BLaER1 (cell line): ENCODE results near the gene ADGRG6.
"Not testable (repeated sequence)": the region's sequence is repeated elsewhere in the genome, so short reads cannot be mapped to it uniquely, and the experiment has no call there.

Source experiments
- H3K27ac ChIP-seq: shearing (Covaris generic); formaldehyde crosslinking; 2 replicates; pipeline ENCODE4 v1.8.1; 2022
- H3K27me3 ChIP-seq: shearing (Covaris generic); formaldehyde crosslinking; 2 replicates; pipeline ENCODE4 v1.8.1; 2022
- H3K36me3 ChIP-seq: shearing (Covaris generic); formaldehyde crosslinking; 2 replicates; pipeline ENCODE4 v1.8.1; 2022
- H3K4me1 ChIP-seq: shearing (Covaris generic); formaldehyde crosslinking; 2 replicates; pipeline ENCODE4 v1.8.1; 2022
- H3K4me2 ChIP-seq: shearing (Covaris generic); formaldehyde crosslinking; 2 replicates; pipeline ENCODE4 v1.8.1; 2022
- H3K4me3 ChIP-seq: shearing (Covaris generic); formaldehyde crosslinking; 2 replicates; pipeline ENCODE4 v1.8.1; 2022
- H3K9ac ChIP-seq: shearing (Covaris generic); formaldehyde crosslinking; 2 replicates; pipeline ENCODE4 v1.8.1; 2022
- H3K9me3 ChIP-seq: shearing (Covaris generic); formaldehyde crosslinking; 2 replicates; pipeline ENCODE4 v1.8.1; 2022
- H4K20me1 ChIP-seq: shearing (Covaris generic); formaldehyde crosslinking; 2 replicates; pipeline ENCODE4 v1.8.1; 2022
- Cebpa-rat ChIP-seq: shearing (Covaris generic); IDR thresholded peaks from 2 replicates; pipeline ENCODE4 v1.8.1; 2022

ADGRG6 gene

GRCh38 chr6:142448091-142448729 lies 146.4 kb downstream of the ADGRG6 start:
- H3K9ac ChIP-seq, result no peak overlapping the region
- H3K4me1 ChIP-seq, result no peaks in the 10 kb centered on the region
- no peak for TF ChIP-seq Cebpa-rat
- H3K27me3 ChIP-seq, result no peaks in the 10 kb centered on the region
- H3K9me3 ChIP-seq, result 0 out of 2 replicates have a peak, but pooled peaks cover 4% of the 10 kb centered on the region
- no peak overlapping the region for H3K27ac ChIP-seq
- no peak overlapping the region for H3K4me3 ChIP-seq
- H4K20me1 ChIP-seq, result no peaks in the 10 kb centered on the region
- no peak overlapping the region for H3K4me2 ChIP-seq
- no peaks in the 10 kb centered on the region for H3K36me3 ChIP-seq

GRCh38 chr6:142450856-142451255 lies 149.0 kb downstream of the ADGRG6 start:
- not testable (repeated sequence) for H3K4me2 ChIP-seq, H3K9me3 ChIP-seq, H3K36me3 ChIP-seq, H4K20me1 ChIP-seq, H3K4me3 ChIP-seq, H3K9ac ChIP-seq, H3K4me1 ChIP-seq, H3K27me3 ChIP-seq, H3K27ac ChIP-seq

- no peaks in the 10 kb centered on the region for H3K27me3 ChIP-seq
- no peak overlapping the region for H3K9ac ChIP-seq
- H3K9me3 ChIP-seq, result 0 out of 2 replicates have a peak, but pooled peaks cover 4% of the 10 kb centered on the region
- H3K4me3 ChIP-seq, result no peak overlapping the region
- H3K4me1 ChIP-seq, result no peaks in the 10 kb centered on the region
- no peak overlapping the region for H3K27ac ChIP-seq
- no peaks in the 10 kb centered on the region for H4K20me1 ChIP-seq
- no peak overlapping the region for H3K4me2 ChIP-seq
- no peaks in the 10 kb centered on the region for H3K36me3 ChIP-seq
- no peak for TF ChIP-seq Cebpa-rat
These were observed 151.2 kb downstream of the ADGRG6 start for GRCh38 chr6:142452993-142453392.

- H3K4me3 ChIP-seq, H3K4me2 ChIP-seq, H3K9ac ChIP-seq, H4K20me1 ChIP-seq, H3K27me3 ChIP-seq, H3K27ac ChIP-seq, H3K9me3 ChIP-seq, H3K4me1 ChIP-seq, H3K36me3 ChIP-seq: not testable (repeated sequence)
These were observed 152.4 kb downstream of the ADGRG6 start for GRCh38 chr6:142454196-142454595.

GRCh38 chr6:142454848-142455247 lies 153.0 kb downstream of the ADGRG6 start:
- not testable (repeated sequence) for H3K27ac ChIP-seq, H3K4me3 ChIP-seq, H3K4me2 ChIP-seq, H3K9ac ChIP-seq, H3K36me3 ChIP-seq, H3K9me3 ChIP-seq, H4K20me1 ChIP-seq, H3K4me1 ChIP-seq, H3K27me3 ChIP-seq

- no peak overlapping the region for H3K27ac ChIP-seq
- H3K9ac ChIP-seq, result no peak overlapping the region
- no peaks in the 10 kb centered on the region for H4K20me1 ChIP-seq
- H3K36me3 ChIP-seq, result no peaks in the 10 kb centered on the region
- no peaks in the 10 kb centered on the region for H3K4me1 ChIP-seq
- H3K27me3 ChIP-seq, result no peaks in the 10 kb centered on the region
- no peak for TF ChIP-seq Cebpa-rat
- no peak overlapping the region for H3K4me2 ChIP-seq
- no peak overlapping the region for H3K4me3 ChIP-seq
- H3K9me3 ChIP-seq, result no peaks in the 10 kb centered on the region
These were observed 154.3 kb downstream of the ADGRG6 start for GRCh38 chr6:142455957-142456589.

GRCh38 chr6:142457638-142458406 lies 156.0 kb downstream of the ADGRG6 start:
- no peaks in the 10 kb centered on the region for H3K4me1 ChIP-seq
- no peak for TF ChIP-seq Cebpa-rat
- H3K27me3 ChIP-seq, result no peaks in the 10 kb centered on the region
- no peaks in the 10 kb centered on the region for H4K20me1 ChIP-seq
- no peak overlapping the region for H3K4me3 ChIP-seq
- no peak overlapping the region for H3K4me2 ChIP-seq
- H3K9me3 ChIP-seq, result peaks cover 14% of the 10 kb centered on the region
- H3K27ac ChIP-seq, result no peak overlapping the region
- no peak overlapping the region for H3K9ac ChIP-seq
- H3K36me3 ChIP-seq, result no peaks in the 10 kb centered on the region

- Histone ChIP-seq H4K20me1 (no peaks in the 10 kb centered on the region), H3K36me3 (no peaks in the 10 kb centered on the region), H3K4me1 (no peaks in the 10 kb centered on the region), H3K27ac (no peak overlapping the region), H3K9me3 (peaks cover 16% of the 10 kb centered on the region), H3K27me3 (no peaks in the 10 kb centered on the region), H3K4me3 (no peak overlapping the region), H3K4me2 (no peak overlapping the region), H3K9ac (no peak overlapping the region)
- no peak for TF ChIP-seq Cebpa-rat
These were observed 157.0 kb downstream of the ADGRG6 start for GRCh38 chr6:142458836-142459235.

- H3K9ac ChIP-seq, result no peak overlapping the region
These were observed 157.5 kb downstream of the ADGRG6 start for GRCh38 chr6:142459271-142459670.

GRCh38 chr6:142462260-142462659 lies 160.5 kb downstream of the ADGRG6 start:
- H3K4me2 ChIP-seq, result no peak overlapping the region
- H3K36me3 ChIP-seq, result no peaks in the 10 kb centered on the region
- H3K9me3 ChIP-seq, result peaks cover 16% of the 10 kb centered on the region
- no peak overlapping the region for H3K4me3 ChIP-seq
- no peak overlapping the region for H3K27ac ChIP-seq
- no peaks in the 10 kb centered on the region for H3K27me3 ChIP-seq
- no peaks in the 10 kb centered on the region for H4K20me1 ChIP-seq
- no peak for TF ChIP-seq Cebpa-rat
- no peaks in the 10 kb centered on the region for H3K4me1 ChIP-seq
- H3K9ac ChIP-seq, result no peak overlapping the region

More at GRCh38 chr6:142459271-142459670, 157.5 kb downstream of the ADGRG6 start:
- no peaks in the 10 kb centered on the region for H3K36me3 ChIP-seq
- H3K9me3 ChIP-seq, result peaks cover 16% of the 10 kb centered on the region
- H4K20me1 ChIP-seq, result no peaks in the 10 kb centered on the region
- TF ChIP-seq Cebpa-rat, result no peak
- no peak overlapping the region for H3K4me3 ChIP-seq
- H3K4me1 ChIP-seq, result no peaks in the 10 kb centered on the region
- H3K27ac ChIP-seq, result no peak overlapping the region
- H3K27me3 ChIP-seq, result no peaks in the 10 kb centered on the region
- no peak overlapping the region for H3K4me2 ChIP-seq
